ENCODE results near the gene PCBD1.

The PCBD1 gene

DNA sequence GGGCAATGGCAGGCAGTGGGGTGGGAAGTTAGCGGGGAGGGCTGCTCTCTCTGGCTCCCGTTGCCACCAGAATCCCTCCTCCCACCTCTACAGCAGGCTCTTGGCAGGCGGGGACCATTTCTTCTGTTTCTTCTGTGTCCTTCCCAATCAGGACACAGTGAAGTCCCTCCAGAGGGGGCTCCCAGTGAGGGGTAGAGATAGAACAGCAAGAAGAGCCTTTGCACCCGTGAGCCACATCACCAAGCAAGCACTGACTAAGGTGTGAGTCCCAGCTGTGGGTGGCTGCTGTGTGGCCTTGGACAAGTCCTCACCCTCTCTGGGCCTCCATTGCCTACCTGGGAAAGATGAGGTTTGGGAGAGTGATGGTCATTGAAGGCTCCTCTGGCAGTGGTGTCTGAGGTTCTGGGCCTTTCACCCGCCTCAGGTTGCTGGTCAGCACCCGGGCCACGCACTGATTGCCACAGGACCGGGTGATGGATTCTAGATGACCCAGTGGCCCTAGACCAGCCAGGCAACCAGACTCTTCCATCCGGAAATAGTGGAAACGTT is 26.0 kb upstream of the PCBD1 start:
- peaks cover 6% of the 10 kb centered on the region for H3K27me3 ChIP-seq (ENCODE audit: control insufficient read depth, insufficient read depth, low read length)
- H3K27ac ChIP-seq (ENCODE audit: low read depth, low read length) = no peak overlapping the region
- no peaks in the 10 kb centered on the region for H3K4me1 ChIP-seq (ENCODE audit: control insufficient read depth, insufficient read depth, low read length)
- no peak overlapping the region for H3K4me3 ChIP-seq (ENCODE audit: low read length)
- H3K36me3 ChIP-seq (ENCODE audit: control insufficient read depth, insufficient read depth, low read length) = no peaks in the 10 kb centered on the region
- peak overlapping the region; percentile 2 for H3K9ac ChIP-seq (ENCODE audit: low read length)

DNA sequence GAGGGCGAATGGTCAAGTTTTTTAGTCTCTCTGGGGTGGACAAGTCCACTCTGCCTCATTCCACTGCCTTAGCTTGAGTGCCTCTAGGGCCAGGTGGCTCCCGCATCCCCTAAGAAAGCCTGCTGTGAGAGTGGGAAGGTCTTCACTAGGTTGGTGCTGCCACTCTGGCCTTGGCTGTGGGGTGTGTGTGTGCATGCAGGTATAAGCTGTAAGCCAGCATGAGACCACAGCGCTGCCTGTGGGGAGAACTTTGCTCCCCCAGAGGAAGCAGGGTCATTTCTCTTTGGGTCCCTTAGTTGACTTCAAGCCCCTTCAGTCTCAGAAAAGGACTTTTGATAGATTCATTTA is 25.5 kb upstream of the PCBD1 start:
- Histone ChIP-seq H3K4me1 (ENCODE audit: control insufficient read depth, insufficient read depth, low read length) (no peaks in the 10 kb centered on the region), H3K27ac (ENCODE audit: low read depth, low read length) (no peak overlapping the region), H3K9ac (ENCODE audit: low read length) (no peak overlapping the region), H3K4me3 (ENCODE audit: low read length) (no peak overlapping the region), H3K36me3 (ENCODE audit: control insufficient read depth, insufficient read depth, low read length) (no peaks in the 10 kb centered on the region), H3K27me3 (ENCODE audit: control insufficient read depth, insufficient read depth, low read length) (peaks cover 4% of the 10 kb centered on the region)

DNA sequence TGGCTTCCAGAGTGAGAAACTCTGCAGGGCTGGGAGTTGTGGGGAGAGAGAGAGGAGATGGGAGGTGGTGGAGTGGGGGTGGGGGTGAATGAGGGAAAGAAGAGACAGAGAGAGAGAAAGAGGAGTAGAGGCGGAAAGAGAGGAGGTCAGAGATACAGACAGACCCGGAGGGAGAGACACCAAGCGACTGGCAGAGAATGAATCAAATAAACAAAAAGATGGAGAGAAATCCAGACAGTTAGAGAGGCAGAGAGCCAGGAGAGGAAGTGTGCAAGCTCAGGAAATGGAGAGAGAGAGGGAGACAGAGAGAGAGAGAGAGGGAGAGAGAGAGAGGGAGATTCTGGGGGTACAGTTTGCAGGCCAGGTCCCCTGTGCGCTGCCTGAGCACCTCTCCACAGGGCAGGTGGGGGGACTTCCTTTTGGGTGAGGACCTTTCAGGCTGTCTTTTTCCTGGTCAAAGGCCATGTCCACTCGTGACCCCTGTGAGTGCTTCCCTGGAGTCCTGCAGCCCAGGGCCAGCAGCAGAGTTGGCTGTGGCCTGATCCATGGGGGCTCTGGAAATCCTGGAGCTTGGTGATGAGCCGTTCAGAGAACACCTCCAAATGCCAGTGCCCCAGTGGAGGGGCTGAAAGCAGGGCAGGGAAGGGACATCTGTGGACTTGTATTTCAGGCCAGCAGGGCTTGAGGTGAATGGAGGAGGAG is 25.0 kb upstream of the PCBD1 start:
- no peak overlapping the region for H3K27ac ChIP-seq (ENCODE audit: low read depth, low read length)
- no peaks in the 10 kb centered on the region for H3K36me3 ChIP-seq (ENCODE audit: control insufficient read depth, insufficient read depth, low read length)
- no peaks in the 10 kb centered on the region for H3K4me1 ChIP-seq (ENCODE audit: control insufficient read depth, insufficient read depth, low read length)
- H3K4me3 ChIP-seq (ENCODE audit: low read length) = no peak overlapping the region
- no peak overlapping the region for H3K9ac ChIP-seq (ENCODE audit: low read length)
- peaks cover 3% of the 10 kb centered on the region for H3K27me3 ChIP-seq (ENCODE audit: control insufficient read depth, insufficient read depth, low read length)

DNA sequence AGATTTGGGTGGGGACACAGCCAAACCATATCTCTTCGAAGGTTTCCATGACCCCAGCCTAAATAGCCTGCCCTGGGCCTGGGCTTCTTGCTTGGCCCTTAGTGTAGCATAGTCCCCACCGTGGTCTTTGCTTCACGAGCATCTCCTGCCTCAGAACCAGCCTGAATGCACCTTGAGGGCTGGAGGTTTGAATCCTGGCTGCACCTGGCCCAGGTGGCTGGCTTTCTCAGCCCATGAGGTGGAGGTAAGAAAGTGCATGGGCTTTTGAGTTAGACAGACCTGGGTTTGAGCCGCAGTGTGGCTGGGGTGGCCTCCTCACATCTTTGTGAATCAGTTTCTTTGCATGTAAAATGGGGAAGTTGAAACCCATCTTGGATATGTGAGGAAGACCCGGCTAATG is 24.2 kb upstream of the PCBD1 start:
- H3K27ac ChIP-seq (ENCODE audit: low read depth, low read length) = no peak overlapping the region
- no peak overlapping the region for H3K9ac ChIP-seq (ENCODE audit: low read length)
- peaks cover 7% of the 10 kb centered on the region for H3K4me1 ChIP-seq (ENCODE audit: control insufficient read depth, insufficient read depth, low read length)
- peaks cover 2% of the 10 kb centered on the region for H3K27me3 ChIP-seq (ENCODE audit: control insufficient read depth, insufficient read depth, low read length)
- H3K36me3 ChIP-seq (ENCODE audit: control insufficient read depth, insufficient read depth, low read length) = no peaks in the 10 kb centered on the region
- H3K4me3 ChIP-seq (ENCODE audit: low read length) = no peak overlapping the region

DNA sequence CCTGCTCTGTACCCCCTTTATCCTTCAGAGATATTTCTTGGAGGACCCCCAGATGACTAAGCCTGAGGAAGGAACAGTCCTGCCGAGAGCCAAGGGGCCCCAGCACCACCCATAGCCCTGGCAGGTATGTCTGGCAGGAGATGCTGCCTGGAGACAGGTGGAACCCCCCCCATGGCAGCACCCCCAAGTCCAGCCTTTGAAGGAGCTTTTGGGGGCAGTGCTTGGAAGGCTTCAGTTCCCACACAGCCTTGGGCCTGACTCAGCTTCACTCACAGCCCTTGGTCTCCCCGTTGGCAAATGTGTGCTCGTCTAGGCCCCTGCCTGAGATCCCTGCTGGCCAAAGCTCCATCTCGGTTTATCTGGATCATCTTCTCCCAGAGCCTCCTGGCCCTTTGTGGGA is 23.0 kb upstream of the PCBD1 start:
- peaks cover 2% of the 10 kb centered on the region for H3K27me3 ChIP-seq (ENCODE audit: control insufficient read depth, insufficient read depth, low read length)
- H3K4me1 ChIP-seq (ENCODE audit: control insufficient read depth, insufficient read depth, low read length) = peaks cover 14% of the 10 kb centered on the region
- H3K9ac ChIP-seq (ENCODE audit: low read length) = no peak overlapping the region
- no peak overlapping the region for H3K27ac ChIP-seq (ENCODE audit: low read depth, low read length)
- H3K4me3 ChIP-seq (ENCODE audit: low read length) = no peak overlapping the region
- H3K36me3 ChIP-seq (ENCODE audit: control insufficient read depth, insufficient read depth, low read length) = no peaks in the 10 kb centered on the region

DNA sequence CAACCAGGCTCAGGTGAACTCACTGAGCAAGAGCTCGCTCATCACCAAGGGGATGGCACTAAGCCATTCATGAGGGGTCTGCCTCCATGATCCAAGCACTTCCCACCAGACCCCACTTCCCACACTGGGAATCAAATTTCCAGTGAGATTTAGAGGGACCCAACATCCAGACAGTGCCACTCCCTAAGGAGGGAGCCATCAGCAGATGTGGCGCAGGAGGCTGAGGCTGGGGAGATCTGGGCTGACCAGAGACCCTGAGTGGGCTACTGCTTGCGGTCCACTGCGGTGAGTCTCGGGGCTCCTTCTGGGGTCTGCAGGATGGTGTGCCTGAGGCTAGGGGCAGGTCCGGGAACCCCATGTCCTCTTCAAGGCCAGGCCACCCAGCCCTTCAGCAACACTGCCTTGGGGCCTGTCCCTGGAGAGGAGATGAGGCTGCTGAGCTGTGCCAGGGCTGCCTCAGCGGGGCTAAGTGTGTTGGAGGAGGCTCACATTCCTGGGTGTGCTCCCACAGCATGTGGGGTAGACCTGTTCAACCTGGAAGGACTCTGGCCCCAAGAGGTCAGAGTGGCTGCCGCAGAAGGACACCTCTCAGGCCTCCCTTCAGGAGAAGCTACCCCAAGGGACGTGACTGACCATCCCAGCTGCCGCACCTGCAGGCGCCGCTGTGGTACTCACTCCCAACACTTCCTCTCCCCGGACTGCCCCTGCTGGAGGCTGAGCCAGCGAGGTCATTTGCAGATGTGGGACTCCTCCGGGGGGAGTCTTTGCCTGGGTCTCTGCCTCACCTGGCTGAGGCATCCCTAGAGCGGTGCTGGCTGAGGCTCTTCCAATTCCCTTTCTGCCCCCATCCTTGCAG is 22.3 kb upstream of the PCBD1 start:
- Histone ChIP-seq H3K27ac (ENCODE audit: low read depth, low read length) (no peak overlapping the region), H3K4me3 (ENCODE audit: low read length) (no peak overlapping the region), H3K27me3 (ENCODE audit: control insufficient read depth, insufficient read depth, low read length) (peaks cover 2% of the 10 kb centered on the region), H3K4me1 (ENCODE audit: control insufficient read depth, insufficient read depth, low read length) (peaks cover 14% of the 10 kb centered on the region), H3K36me3 (ENCODE audit: control insufficient read depth, insufficient read depth, low read length) (no peaks in the 10 kb centered on the region), H3K9ac (ENCODE audit: low read length) (no peak overlapping the region)

DNA sequence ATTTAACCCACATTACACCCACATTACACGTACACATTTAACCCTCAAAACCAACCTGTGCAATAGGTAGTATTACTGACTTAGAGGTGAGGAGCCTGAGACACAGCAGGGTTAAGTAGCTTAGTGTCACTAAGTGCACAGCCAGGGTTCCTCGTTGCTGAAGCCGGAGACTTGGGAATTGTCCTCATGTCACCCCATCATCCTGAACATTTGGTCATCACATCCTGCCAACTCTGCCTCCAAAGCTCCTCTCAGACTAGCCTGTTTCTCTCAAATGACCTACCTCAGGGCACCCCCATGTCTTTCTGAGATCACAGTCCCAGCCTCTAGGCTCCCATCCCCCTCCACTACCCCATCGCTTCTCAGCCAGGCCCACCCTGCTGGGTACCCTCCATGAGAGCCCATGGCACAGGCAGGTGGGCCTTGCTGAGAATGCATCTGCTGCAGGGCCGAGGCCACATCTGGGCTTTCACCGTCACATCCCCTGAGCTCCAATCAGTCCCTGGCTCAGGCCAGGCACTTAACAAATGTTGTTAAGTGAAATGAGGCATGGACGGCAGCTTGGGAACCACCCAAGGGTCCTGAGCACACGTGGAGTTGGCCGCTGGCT is 21.1 kb upstream of the PCBD1 start:
- Histone ChIP-seq H3K27me3 (ENCODE audit: control insufficient read depth, insufficient read depth, low read length) (peaks cover 2% of the 10 kb centered on the region), H3K4me3 (ENCODE audit: low read length) (no peak overlapping the region), H3K9ac (ENCODE audit: low read length) (no peak overlapping the region), H3K27ac (ENCODE audit: low read depth, low read length) (no peak overlapping the region), H3K4me1 (ENCODE audit: control insufficient read depth, insufficient read depth, low read length) (peaks cover 14% of the 10 kb centered on the region), H3K36me3 (ENCODE audit: control insufficient read depth, insufficient read depth, low read length) (no peaks in the 10 kb centered on the region)

DNA sequence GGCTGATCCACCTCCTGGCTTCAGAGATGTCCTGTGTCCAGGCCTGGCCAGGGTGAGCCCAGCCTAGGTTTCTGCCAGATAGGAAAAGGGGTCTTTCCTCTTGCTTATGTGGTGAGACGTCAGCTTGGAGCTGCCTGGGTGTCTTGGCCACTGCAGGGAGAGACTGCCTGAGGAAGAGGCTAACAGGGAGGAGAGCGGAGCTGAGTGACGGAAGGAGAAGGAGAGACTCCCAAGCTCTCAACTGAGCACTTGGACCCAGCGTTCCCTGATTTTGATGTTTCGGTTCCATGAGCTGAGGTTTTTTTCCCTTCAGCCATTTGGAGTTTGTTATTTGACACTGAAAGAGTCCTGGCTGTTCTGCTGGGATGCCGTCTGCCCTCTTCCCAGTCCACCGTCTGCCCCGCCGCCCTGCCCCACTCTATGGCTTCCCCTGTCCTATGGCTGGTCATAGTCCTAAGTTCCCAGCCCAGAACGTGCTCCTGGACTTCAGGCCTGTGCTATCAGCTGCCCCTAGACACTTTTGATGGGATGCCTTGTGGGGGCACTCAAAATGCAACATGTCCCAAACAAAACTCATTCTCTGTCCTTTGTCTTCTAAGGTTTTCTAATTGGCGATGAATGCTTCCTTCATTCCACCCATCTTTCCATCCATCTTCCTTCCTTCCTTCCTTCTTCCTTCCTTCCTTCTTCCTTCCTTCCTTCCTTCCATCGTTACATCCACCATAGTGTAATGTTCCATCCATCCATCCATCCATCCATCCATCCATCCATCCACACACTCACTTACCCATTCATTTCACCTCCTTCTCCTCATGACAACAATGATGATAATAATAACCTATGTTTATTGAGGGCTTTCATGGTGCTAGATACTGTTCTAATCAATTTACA is 20.3 kb upstream of the PCBD1 start:
- peaks cover 14% of the 10 kb centered on the region for H3K4me1 ChIP-seq (ENCODE audit: control insufficient read depth, insufficient read depth, low read length)
- no peak overlapping the region for H3K4me3 ChIP-seq (ENCODE audit: low read length)
- H3K27me3 ChIP-seq (ENCODE audit: control insufficient read depth, insufficient read depth, low read length) = peaks cover 2% of the 10 kb centered on the region
- H3K36me3 ChIP-seq (ENCODE audit: control insufficient read depth, insufficient read depth, low read length) = no peaks in the 10 kb centered on the region
- H3K27ac ChIP-seq (ENCODE audit: low read depth, low read length) = no peak overlapping the region
- no peak overlapping the region for H3K9ac ChIP-seq (ENCODE audit: low read length)

DNA sequence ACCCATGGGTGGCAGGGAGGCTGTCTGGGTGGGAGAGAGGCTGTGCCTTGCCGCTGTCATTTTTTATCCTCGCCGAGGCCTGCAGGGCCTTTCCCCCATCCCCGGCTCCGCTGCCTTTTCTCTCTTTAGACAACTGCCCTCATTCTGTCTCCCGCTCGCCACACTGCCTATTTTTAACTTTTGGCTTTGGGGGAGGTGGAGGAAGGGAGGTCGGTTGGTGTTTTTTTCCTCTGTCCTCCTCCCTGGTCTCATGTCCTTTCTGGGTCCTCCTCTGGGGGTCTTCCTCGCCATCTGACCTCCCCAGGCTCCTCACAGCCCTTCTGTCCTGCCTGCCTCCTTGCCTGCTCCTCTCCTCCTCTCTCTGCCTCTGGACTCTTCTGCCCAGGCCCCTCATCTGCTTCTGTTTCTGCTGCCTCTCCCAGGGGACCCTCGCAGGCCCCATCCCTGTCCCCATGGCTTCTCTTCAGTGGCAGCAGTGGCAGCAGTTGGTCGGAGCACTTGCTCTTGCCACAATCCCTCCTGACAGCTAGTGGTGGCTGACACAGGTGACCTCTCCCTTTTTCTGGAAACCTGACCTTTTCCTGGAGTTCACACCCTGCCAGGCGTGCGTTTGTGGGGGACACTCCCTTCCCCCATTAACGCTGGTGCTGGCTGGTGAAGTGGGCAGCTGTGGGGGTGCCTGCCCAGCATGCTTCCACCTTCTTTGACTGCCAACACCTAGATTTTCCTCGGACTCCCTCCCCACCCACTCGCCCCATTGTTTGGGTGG is 19.5 kb upstream of the PCBD1 start:
- no peak overlapping the region for H3K9ac ChIP-seq (ENCODE audit: low read length)
- H3K36me3 ChIP-seq (ENCODE audit: control insufficient read depth, insufficient read depth, low read length) = no peaks in the 10 kb centered on the region
- H3K4me1 ChIP-seq (ENCODE audit: control insufficient read depth, insufficient read depth, low read length) = peaks cover 14% of the 10 kb centered on the region
- H3K27me3 ChIP-seq (ENCODE audit: control insufficient read depth, insufficient read depth, low read length) = peaks cover 2% of the 10 kb centered on the region
- no peak overlapping the region for H3K27ac ChIP-seq (ENCODE audit: low read depth, low read length)
- no peak overlapping the region for H3K4me3 ChIP-seq (ENCODE audit: low read length)

DNA sequence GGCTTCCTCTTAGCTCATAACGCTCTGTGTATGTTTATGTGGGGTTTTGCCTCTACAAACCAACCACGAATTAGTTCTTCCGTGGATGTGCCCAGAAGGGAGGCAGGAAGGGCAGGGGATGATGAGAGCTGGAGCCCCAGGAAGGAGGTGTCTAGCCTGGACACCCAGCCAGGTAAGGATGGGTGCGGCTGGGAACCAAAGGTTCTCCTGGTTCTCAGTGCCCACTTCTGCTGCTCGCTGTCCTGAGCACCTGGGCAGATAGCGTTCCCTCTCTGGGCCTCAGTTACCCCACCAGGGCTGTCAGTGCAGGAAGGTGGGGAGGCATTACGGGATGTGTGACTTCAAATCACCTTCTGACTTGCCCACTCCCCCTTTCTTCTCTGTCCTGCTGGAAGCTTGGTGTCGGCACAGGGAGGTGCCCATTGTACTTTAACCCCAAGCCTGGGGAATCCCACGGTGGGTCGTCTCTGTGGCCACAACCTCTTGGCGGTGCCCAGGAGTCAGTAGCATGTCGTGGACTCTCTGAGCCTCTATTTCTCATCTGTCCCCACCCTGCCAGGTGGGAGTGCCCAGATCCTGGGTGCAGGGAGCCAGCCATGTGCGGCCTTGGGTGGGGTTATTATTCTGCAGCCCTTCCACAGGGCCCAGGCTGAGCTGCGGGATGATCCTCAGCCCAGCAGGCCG is 18.7 kb upstream of the PCBD1 start:
- Histone ChIP-seq H3K4me3 (ENCODE audit: low read length) (no peak overlapping the region), H3K4me1 (ENCODE audit: control insufficient read depth, insufficient read depth, low read length) (peaks cover 14% of the 10 kb centered on the region), H3K27ac (ENCODE audit: low read depth, low read length) (no peak overlapping the region), H3K36me3 (ENCODE audit: control insufficient read depth, insufficient read depth, low read length) (no peaks in the 10 kb centered on the region), H3K27me3 (ENCODE audit: control insufficient read depth, insufficient read depth, low read length) (peaks cover 2% of the 10 kb centered on the region), H3K9ac (ENCODE audit: low read length) (no peak overlapping the region)
